Adrenal gland (tissue), 12 donors: ENCODE measurements around the gene PIGO. TPM values are rescaled to one million over a fixed set of nuclear protein-coding genes. Genes with fewer than 3 reads are reported as not detected.

Experiments
- DNase-seq, 7 donors: peaks; one replicate each; pipeline ENCODE4 v3.0.0-alpha.2; 2019 to 2020
- H3K27ac ChIP-seq, 5 donors: fragments of 200-600 bp; sonication (generic) in 4 of 5; 1 replicate in 3 of 5; 2 replicates in 2 of 5; pipeline versions ENCODE4 v1.5.1 to v1.8.0; 2016 to 2020; ENCODE audit warnings: mild to moderate bottlenecking in 1 of 5
- H3K27me3 ChIP-seq: fragments of 200-600 bp; 2 replicates; pipeline ENCODE4 v1.8.0; 2021
- H3K36me3 ChIP-seq, 2 donors: fragments of 200-600 bp; replicated peaks in 1 of 2; 1 replicate in 1 of 2; 2 replicates in 1 of 2; pipeline versions ENCODE4 v1.5.1 to v1.8.0; 2018 to 2022
- H3K4me1 ChIP-seq, 2 donors: fragments of 200-600 bp; replicated peaks in 1 of 2; 1 replicate in 1 of 2; 2 replicates in 1 of 2; pipeline versions ENCODE4 v1.5.1 to v1.8.0; 2018 to 2021
- H3K4me3 ChIP-seq, 4 donors: fragments of 200-600 bp; sonication (generic) in 3 of 4; one replicate each; pipeline ENCODE4 v1.5.1; 2016 to 2018
- H3K9me3 ChIP-seq, 3 donors: fragments of 200-600 bp; sonication (generic) in 1 of 3; replicated peaks in 1 of 3; 1 replicate in 2 of 3; 2 replicates in 1 of 3; pipeline versions ENCODE4 v1.5.1 to v1.8.0; 2016 to 2021
- POLR2A ChIP-seq, 2 donors: fragments of 450-650 bp; IDR thresholded peaks; one replicate each; pipeline ENCODE4 v1.6.1; 2017; ENCODE audit warnings: antibody characterized with exemption in 2 of 2, mild to moderate bottlenecking in 2 of 2, moderate library complexity in 1 of 2
- WGBS, 4 donors: extraction: QIAGEN DNeasy Blood & Tissue Kit in 2 of 4; methylation state at CpG; one replicate each; pipeline versions ENCODE4 v1.1.5 to v1.1.7; 2013 to 2017; 5-methylcytosine and 5-hydroxymethylcytosine counted together
- intact Hi-C, 2 donors: fragments of 100-400 bp; cut with DNase I; formaldehyde crosslinking; loops; one replicate each; pipeline versions ENCODE4 v1.14.1 to v1.15.0; 2022 to 2023
- polyA plus RNA-seq, 3 donors: library from polyadenylated mRNA; stranded (reverse); fragments of 200-250 nt in 2 of 3; fragments of 350-450 nt in 1 of 3; fragmentation: Illumina TruSeq in 1 of 3; extraction: RNeasy Lipid Tissue Mini Kit (QIAGEN cat#74804) in 1 of 3; gene quantifications; one replicate each; pipeline ENCODE4 v1.2.3, GENCODE V29; 2013 to 2014
- small RNA-seq, 2 donors: library from RNA; depleted of rRNA; stranded (forward); fragments of <200 nt; gene quantifications; one replicate each; pipeline ENCODE3, GENCODE V24; 2016
- total RNA-seq, 9 donors: library from RNA; depleted of rRNA in 4 of 9; stranded (reverse); fragments of >200 nt in 4 of 9; fragments of 120-200 nt in 1 of 9; fragmentation: NEBNext Ultra II Directional in 1 of 9; extraction: Animal tissue kit (Norgen Biotek cat#: 25700) in 1 of 9; gene quantifications; one replicate each; pipeline versions ENCODE4 v1.1.0 to v1.2.4, GENCODE V29; 2013 to 2023
- TF ChIP-seq, protein P1 (sequence below), 6 experiments: fragments of 450-650 bp in 4 of 6; fragments of 200-600 bp in 2 of 6; sonication (generic) in 1 of 6; IDR thresholded peaks; 1 replicate in 5 of 6; 2 replicates in 1 of 6; pipeline versions ENCODE4 v1.5.1 to v1.8.0; 2016 to 2021; ENCODE audit warnings: antibody characterized with exemption in 6 of 6, mild to moderate bottlenecking in 2 of 6, moderate library complexity in 1 of 6
- donor health status: healthy with polysubstance abuse.
- donor health status: Bipolar disorder and iron deficiency.
- donor health status: DM: yes; HTN: yes; CAD: no.
- donor health status: DM: no; HTN: no; CAD: no.
- donor health status: DM: no; HTN: no; CAD: no.
- donor health status: DM: yes; HTN: yes; CAD: no.

PIGO gene
- total and polyA plus RNA-seq, 12 donors, result 19.7 to 37.4 (median 28.9) TPM

DNA sequence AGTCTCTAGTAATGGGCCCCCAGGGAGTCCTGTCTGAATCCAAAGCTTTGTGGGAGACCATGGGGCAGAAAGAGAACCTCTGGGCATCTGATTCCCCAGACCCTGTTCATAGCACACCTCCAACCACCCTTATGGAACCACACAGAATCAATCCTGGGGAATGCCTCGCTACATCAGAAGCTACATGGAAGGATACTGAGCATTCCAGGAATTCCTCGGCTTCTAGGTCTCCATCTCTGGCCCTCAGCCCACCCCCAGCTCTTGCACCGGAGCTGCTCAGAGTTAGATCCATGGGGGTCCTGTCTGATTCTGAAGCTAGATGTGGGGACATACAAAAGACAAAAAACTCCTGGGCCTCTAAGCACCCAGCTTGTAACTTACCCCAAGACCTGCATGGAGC, 52.3 kb downstream of the PIGO start:
- no peak overlapping the region for H3K4me3 ChIP-seq
- no peaks in the 10 kb centered on the region for H3K9me3 ChIP-seq
- no peak overlapping the region for H3K27ac ChIP-seq
- no peak for DNase-seq
- H3K4me1 ChIP-seq, result peaks cover 0 to 4% of the 10 kb centered on the region in 2 donors
- H3K27me3 ChIP-seq, result no peaks in the 10 kb centered on the region
- TF ChIP-seq, protein P1, sequence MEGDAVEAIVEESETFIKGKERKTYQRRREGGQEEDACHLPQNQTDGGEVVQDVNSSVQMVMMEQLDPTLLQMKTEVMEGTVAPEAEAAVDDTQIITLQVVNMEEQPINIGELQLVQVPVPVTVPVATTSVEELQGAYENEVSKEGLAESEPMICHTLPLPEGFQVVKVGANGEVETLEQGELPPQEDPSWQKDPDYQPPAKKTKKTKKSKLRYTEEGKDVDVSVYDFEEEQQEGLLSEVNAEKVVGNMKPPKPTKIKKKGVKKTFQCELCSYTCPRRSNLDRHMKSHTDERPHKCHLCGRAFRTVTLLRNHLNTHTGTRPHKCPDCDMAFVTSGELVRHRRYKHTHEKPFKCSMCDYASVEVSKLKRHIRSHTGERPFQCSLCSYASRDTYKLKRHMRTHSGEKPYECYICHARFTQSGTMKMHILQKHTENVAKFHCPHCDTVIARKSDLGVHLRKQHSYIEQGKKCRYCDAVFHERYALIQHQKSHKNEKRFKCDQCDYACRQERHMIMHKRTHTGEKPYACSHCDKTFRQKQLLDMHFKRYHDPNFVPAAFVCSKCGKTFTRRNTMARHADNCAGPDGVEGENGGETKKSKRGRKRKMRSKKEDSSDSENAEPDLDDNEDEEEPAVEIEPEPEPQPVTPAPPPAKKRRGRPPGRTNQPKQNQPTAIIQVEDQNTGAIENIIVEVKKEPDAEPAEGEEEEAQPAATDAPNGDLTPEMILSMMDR (IDR thresholded peaks at IDR 0.05), result no peak
- no peak for TF ChIP-seq POLR2A (IDR thresholded peaks at IDR 0.05)
- WGBS, 4 donors, result 80 to 96% (median 90%) methylated on average over 3 of the region's 3 CpGs
- intact Hi-C loops, result no loop called here
- peaks cover 0 to 17% of the 10 kb centered on the region in 2 donors for H3K36me3 ChIP-seq

DNA sequence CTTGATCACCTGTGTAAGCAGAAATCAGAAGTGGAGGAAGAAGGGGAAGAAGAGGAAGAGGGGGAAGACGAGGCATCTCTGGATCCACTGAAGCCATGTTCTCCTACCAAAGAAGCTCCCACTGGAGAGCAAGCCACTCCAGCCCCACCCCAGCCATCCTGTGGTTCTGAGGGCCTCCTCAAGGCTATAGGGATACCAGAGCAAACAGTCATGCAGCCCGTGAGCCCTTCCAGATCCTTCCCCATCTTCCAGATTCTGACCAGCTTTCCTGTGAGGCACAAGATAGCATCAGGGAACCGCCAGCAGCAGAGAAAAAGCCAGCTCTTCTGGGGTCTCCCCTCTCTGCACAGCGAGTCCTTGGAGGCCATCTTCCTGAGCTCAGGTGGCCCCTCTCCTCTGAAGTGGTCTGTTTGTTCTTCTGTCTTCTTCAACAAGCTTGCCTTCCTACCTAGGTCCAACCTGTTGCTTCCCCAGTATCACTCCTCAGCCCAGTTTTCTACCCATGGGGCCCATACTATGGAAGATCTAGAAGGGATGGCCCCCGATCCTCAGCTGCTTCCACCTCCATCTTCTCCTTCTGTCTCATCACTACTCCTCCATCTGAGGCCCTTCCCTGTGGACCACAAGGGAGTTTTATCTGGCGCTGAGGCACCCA, 53.4 kb downstream of the PIGO start:
- 95 to 98% (median 96%) methylated on average over 4 to 6 of the region's 6 CpGs for WGBS, 4 donors
- TF ChIP-seq, protein P1 (IDR thresholded peaks at IDR 0.05), result no peak
- no peak for TF ChIP-seq POLR2A (IDR thresholded peaks at IDR 0.05)
- no peaks in the 10 kb centered on the region for H3K9me3 ChIP-seq
- H3K36me3 ChIP-seq, result peaks cover 0 to 8% of the 10 kb centered on the region in 2 donors
- no peak overlapping the region for H3K4me3 ChIP-seq
- peaks cover 0 to 4% of the 10 kb centered on the region in 2 donors for H3K4me1 ChIP-seq
- intact Hi-C loops, result no loop called here
- H3K27ac ChIP-seq, result no peak overlapping the region
- no peaks in the 10 kb centered on the region for H3K27me3 ChIP-seq
- no peak for DNase-seq

DNA sequence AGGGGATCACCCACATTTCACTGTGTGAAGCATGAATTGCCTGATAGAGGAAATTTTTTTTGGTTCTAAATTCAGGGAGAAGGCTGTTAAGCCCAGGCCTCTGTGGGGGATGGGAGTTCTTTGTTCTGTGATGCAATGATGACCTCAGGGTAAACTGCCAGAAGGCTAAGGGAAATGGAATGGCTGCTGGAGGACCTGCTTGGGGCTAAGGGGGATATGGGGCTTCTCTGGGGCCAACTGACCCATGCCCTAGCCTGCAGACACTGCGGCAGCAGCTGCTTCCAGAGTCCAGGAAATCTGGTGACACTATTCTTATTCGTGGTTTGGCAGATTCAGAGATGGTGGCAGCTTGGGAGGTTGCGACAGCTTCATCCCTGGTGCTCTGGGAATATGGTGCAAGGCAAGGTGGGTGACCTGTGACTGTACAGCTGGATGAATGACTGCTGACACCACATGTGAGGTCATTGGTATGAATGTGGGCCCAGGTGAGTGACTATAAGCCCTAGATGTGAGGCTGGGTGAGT, 54.2 kb downstream of the PIGO start:
- DNase-seq, result peak in 2 of 7 donors; percentile 25 to 44
- Histone ChIP-seq H3K4me3 (no peak overlapping the region), H3K27me3 (no peaks in the 10 kb centered on the region), H3K4me1 (peaks cover 0 to 4% of the 10 kb centered on the region in 2 donors), H3K9me3 (no peaks in the 10 kb centered on the region), H3K27ac (peak overlapping the region in 1 of 5 donors; percentile 20), H3K36me3 (peaks cover 0 to 4% of the 10 kb centered on the region in 2 donors)
- intact Hi-C loops, result no loop called here
- WGBS, 4 donors, result 80 to 100% (median 83%) methylated on average over 2 to 3 of the region's 3 CpGs
- no peak for TF ChIP-seq POLR2A (IDR thresholded peaks at IDR 0.05)
- TF ChIP-seq, protein P1 (IDR thresholded peaks at IDR 0.05), result no peak

Small RNA genes lying within 50 kb of the gene (small RNA-seq; reads per million reads assigned to genes)
- 0 reads per million in 2 donors for gene RN7SL338P

Other genes starting within 250 kb of the PIGO start
- 1 to 10 TPM in 1 of 9 donors, under 1 TPM in 7, not detected in 1; 0.09 to 1.7 (median 0.19) TPM for gene PHF24, start 138.3 kb downstream of the PIGO start, total RNA-seq
- under 1 TPM; 0.13 to 0.16 (median 0.16) TPM for gene PHF24, start 138.3 kb downstream of the PIGO start, polyA plus RNA-seq
- gene DNAJB5, start 106.8 kb downstream of the PIGO start, total RNA-seq, result 10 to 100 TPM in 7 of 9 donors, 1 to 10 TPM in 2; 6.2 to 22.4 (median 13.3) TPM
- gene DNAJB5, start 106.8 kb downstream of the PIGO start, polyA plus RNA-seq, result 10 to 100 TPM; 13.4 to 19.8 (median 16.6) TPM
- 100 to 1,000 TPM; 193 to 555 (median 253) TPM for gene VCP, start 24.0 kb downstream of the PIGO start, total RNA-seq
- gene VCP, start 24.0 kb downstream of the PIGO start, polyA plus RNA-seq, result 100 to 1,000 TPM in 1 of 3 donors, 10 to 100 TPM in 2; 65.1 to 393 (median 73.9) TPM
- 10 to 100 TPM in 7 of 9 donors, 1 to 10 TPM in 2; 7.6 to 28.2 (median 12.6) TPM for gene FANCG, start 16.6 kb downstream of the PIGO start, total RNA-seq
- gene FANCG, start 16.6 kb downstream of the PIGO start, polyA plus RNA-seq, result 10 to 100 TPM in 2 of 3 donors, 1 to 10 TPM in 1; 5.5 to 31.2 (median 26.5) TPM
- 100 to 1,000 TPM; 132 to 186 (median 146) TPM for gene STOML2, start 6.5 kb upstream of the PIGO start, total RNA-seq
- 100 to 1,000 TPM in 1 of 3 donors, 10 to 100 TPM in 2; 47.9 to 105 (median 69.2) TPM for gene STOML2, start 6.5 kb upstream of the PIGO start, polyA plus RNA-seq
- 10 to 100 TPM; 12.1 to 20.4 (median 16.9) TPM for gene ATOSB, start 19.3 kb upstream of the PIGO start, total RNA-seq
- 10 to 100 TPM; 18.3 to 51.2 (median 25.3) TPM for gene ATOSB, start 19.3 kb upstream of the PIGO start, polyA plus RNA-seq
- gene UNC13B, start 65.4 kb upstream of the PIGO start, total RNA-seq, result 10 to 100 TPM; 18.7 to 42.2 (median 34.3) TPM
- gene UNC13B, start 65.4 kb upstream of the PIGO start, polyA plus RNA-seq, result 10 to 100 TPM; 11.1 to 31.3 (median 13.3) TPM